Lower leg skin (tissue), 3 donors: ENCODE data around the gene ULK1.

Source experiments
- CTCF ChIP-seq, 3 donors: fragments of 450-650 bp; IDR thresholded peaks; one replicate each; pipeline ENCODE4 v1.5.1; 2016; ENCODE audit warnings: antibody characterized with exemption in 3 of 3, mild to moderate bottlenecking in 3 of 3, moderate library complexity in 2 of 3
- POLR2A ChIP-seq, 2 donors: fragments of 450-650 bp; IDR thresholded peaks; one replicate each; pipeline ENCODE4 v1.6.1; 2016 to 2017; ENCODE audit warnings: antibody characterized with exemption in 2 of 2, mild to moderate bottlenecking in 1 of 2, moderate library complexity in 1 of 2

GRCh38 chr12:131950182-131950913, 55.9 kb downstream of the ULK1 start:
- TF ChIP-seq CTCF (IDR thresholded peaks at IDR 0.05) (no peak), POLR2A (IDR thresholded peaks at IDR 0.05) (no peak)
